Transverse colon (tissue), 4 donors: ENCODE data around the gene SGO1. TPM values are rescaled to one million over a fixed set of nuclear protein-coding genes. Genes with fewer than 3 reads are reported as not detected.

Experiments
- DNase-seq: peaks from one replicate; pipeline ENCODE4 v3.0.0-alpha.2; 2019
- H3K27ac ChIP-seq, 4 donors: fragments of 200-600 bp; sonication (generic); 2 replicates each; pipeline ENCODE4 v1.5.1; 2016 to 2018; ENCODE audit warnings: inconsistent platforms in 4 of 4
- H3K27me3 ChIP-seq: fragments of 200-600 bp; sonication (generic); 2 replicates; pipeline ENCODE4 v1.5.1; 2017; ENCODE audit warnings: inconsistent platforms
- H3K36me3 ChIP-seq, 4 donors: fragments of 200-600 bp; sonication (generic); 2 replicates each; pipeline ENCODE4 v1.5.1; 2017 to 2019; ENCODE audit warnings: inconsistent platforms in 4 of 4
- H3K4me1 ChIP-seq, 4 donors: fragments of 200-600 bp; sonication (generic); 2 replicates each; pipeline ENCODE4 v1.5.1; 2017 to 2020; ENCODE audit warnings: inconsistent platforms in 4 of 4
- H3K4me3 ChIP-seq, 4 donors: fragments of 200-600 bp; sonication (generic); 1 replicate in 1 of 4; 2 replicates in 3 of 4; pipeline versions ENCODE4 v1.5.1 to v1.6.1; 2017 to 2019; ENCODE audit warnings: inconsistent platforms in 4 of 4
- H3K9me3 ChIP-seq, 2 donors: fragments of 200-600 bp; sonication (generic); 2 replicates each; pipeline ENCODE4 v1.5.1; 2017 to 2019; ENCODE audit warnings: inconsistent platforms in 2 of 2
- CTCF ChIP-seq, 5 experiments: fragments of 200-600 bp in 3 of 5; fragments of 450-650 bp in 2 of 5; sonication (generic) in 3 of 5; IDR thresholded peaks; 1 replicate in 2 of 5; 2 replicates in 3 of 5; pipeline ENCODE4 v1.5.1; 2016 to 2017; ENCODE audit warnings: antibody characterized with exemption in 5 of 5, inconsistent platforms in 3 of 5, mild to moderate bottlenecking in 2 of 5, moderate library complexity in 1 of 5
- EP300 ChIP-seq: sonication (generic); formaldehyde crosslinking; IDR thresholded peaks from one replicate; pipeline ENCODE4 v1.6.1; 2017; ENCODE audit warnings: antibody characterized with exemption, low read depth
- POLR2A ChIP-seq: fragments of 450-650 bp; IDR thresholded peaks from one replicate; pipeline ENCODE4 v1.6.1; 2016; ENCODE audit warnings: antibody characterized with exemption, mild to moderate bottlenecking, moderate library complexity
- POLR2AphosphoS5 ChIP-seq, 3 donors: sonication (generic); formaldehyde crosslinking; IDR thresholded peaks; one replicate each; pipeline ENCODE4 v1.6.1; 2016; ENCODE audit warnings: antibody characterized with exemption in 3 of 3
- WGBS, 2 donors: methylation state at CpG; one replicate each; pipeline ENCODE4 v1.1.5; 2018; ENCODE audit warnings: low coverage in 1 of 2; 5-methylcytosine and 5-hydroxymethylcytosine counted together
- in situ Hi-C, 4 donors: fragments of 200-750 bp; cut with MboI; loops; one replicate each; pipeline versions ENCODE4 v1.15.0 to v1.15.1; 2017; ENCODE audit warnings: low sequenced_read_pairs in 3 of 4, low pct_ligation_motif_present in 1 of 4, low pct_unique_long_range_greater_than_20kb in 1 of 4
- intact Hi-C: fragments of 100-400 bp; cut with DNase I; formaldehyde crosslinking; loops from one replicate; pipeline ENCODE4 v1.15.1; 2023; ENCODE audit warnings: low total_unique reads
- total RNA-seq, 4 donors: library from RNA; depleted of rRNA; stranded (reverse); fragments of >200 nt; gene quantifications; one replicate each; pipeline ENCODE4 v1.1.0, GENCODE V29; 2016

SGO1 gene
- total RNA-seq, 4 donors from 2014 or later, result 0.79 to 26.5 (median 0.96) TPM; not detected in 1

GRCh38 chr3:20128358-20128757 lies 57.6 kb downstream of the SGO1 start:
- Histone ChIP-seq H3K27me3 (no peaks in the 10 kb centered on the region), H3K9me3 (no peaks in the 10 kb centered on the region), H3K27ac (no peak overlapping the region), H3K36me3 (peaks cover 0 to 10% (median 0%) of the 10 kb centered on the region in 4 donors), H3K4me3 (no peak overlapping the region), H3K4me1 (no peaks in the 10 kb centered on the region)
- intact Hi-C loops (no loop called here), in situ Hi-C loops (no loop called here)
- no peak for DNase-seq
- 68 to 86% methylated on average over 2 of the region's 2 CpGs for WGBS, 2 donors
- TF ChIP-seq CTCF (IDR thresholded peaks at IDR 0.05) (no peak), POLR2AphosphoS5 (IDR thresholded peaks at IDR 0.05) (no peak), EP300 (no peak), POLR2A (no peak)

GRCh38 chr3:20125897-20126296 lies 60.1 kb downstream of the SGO1 start:
- peak; percentile 23 for DNase-seq
- no peaks in the 10 kb centered on the region for H3K27me3 ChIP-seq
- no peaks in the 10 kb centered on the region for H3K4me1 ChIP-seq
- no peaks in the 10 kb centered on the region for H3K9me3 ChIP-seq
- no peak overlapping the region for H3K27ac ChIP-seq
- intact Hi-C loops (no loop called here), in situ Hi-C loops (no loop called here)
- WGBS, 2 donors, result 77 to 88% methylated on average over 7 to 10 of the region's 10 CpGs
- no peak overlapping the region for H3K4me3 ChIP-seq
- TF ChIP-seq EP300 (no peak), CTCF (IDR thresholded peaks at IDR 0.05) (no peak), POLR2A (no peak), POLR2AphosphoS5 (IDR thresholded peaks at IDR 0.05) (no peak)
- H3K36me3 ChIP-seq, result peaks cover 0 to 10% (median 0%) of the 10 kb centered on the region in 4 donors

GRCh38 chr3:20125289-20125688 lies 60.7 kb downstream of the SGO1 start:
- in situ Hi-C loops, result no loop called here
- TF ChIP-seq EP300, result no peak
- TF ChIP-seq POLR2AphosphoS5 (IDR thresholded peaks at IDR 0.05), result no peak
- no peak for TF ChIP-seq POLR2A
- no peak for TF ChIP-seq CTCF (IDR thresholded peaks at IDR 0.05)
- Histone ChIP-seq H3K4me1 (no peaks in the 10 kb centered on the region), H3K36me3 (peaks cover 0 to 10% (median under 1%) of the 10 kb centered on the region in 4 donors), H3K27ac (no peak overlapping the region), H3K27me3 (no peaks in the 10 kb centered on the region), H3K9me3 (no peaks in the 10 kb centered on the region), H3K4me3 (no peak overlapping the region)
- DNase-seq, result no peak
- intact Hi-C loops, result no loop called here
- WGBS, 2 donors, result 67 to 97% methylated on average over 1 to 4 of the region's 4 CpGs

GRCh38 chr3:20123131-20123652 lies 62.8 kb downstream of the SGO1 start:
- H3K27me3 ChIP-seq, result no peaks in the 10 kb centered on the region
- H3K9me3 ChIP-seq, result no peaks in the 10 kb centered on the region
- peaks cover 0 to 10% (median 3%) of the 10 kb centered on the region in 4 donors for H3K36me3 ChIP-seq
- H3K4me1 ChIP-seq, result no peaks in the 10 kb centered on the region
- H3K27ac ChIP-seq, result no peak overlapping the region
- in situ Hi-C loops (no loop called here), intact Hi-C loops (no loop called here)
- WGBS, 2 donors, result 95 to 100% methylated on average over 2 of the region's 2 CpGs
- TF ChIP-seq POLR2AphosphoS5 (IDR thresholded peaks at IDR 0.05) (no peak), CTCF (IDR thresholded peaks at IDR 0.05) (no peak), EP300 (no peak), POLR2A (no peak)
- no peak overlapping the region for H3K4me3 ChIP-seq
- no peak for DNase-seq
